GM18505 (cell line): ENCODE measurements around the gene DUSP2.
A peak's percentile ranks its signal among the peaks of the same experiment; 100 is the strongest.

Source experiments
- ATAC-seq: cut with Tn5 transposase; IDR thresholded peaks from one replicate; pipeline ENCODE4 v1.9.1; 2021; ENCODE audit not compliant: unreplicated experiment
- POLR2A ChIP-seq: IDR thresholded peaks from 4 replicates; pipeline ENCODE4 v1.6.1; 2011; ENCODE audit warnings: borderline replicate concordance; ENCODE audit not compliant: insufficient read depth, insufficient read length; ENCODE audit errors: extremely low read depth

DUSP2 gene

GRCh38 chr2:96128456-96128855 lies 16.8 kb downstream of the DUSP2 start:
- no peak for TF ChIP-seq POLR2A
- ATAC-seq, result no peak

DNA sequence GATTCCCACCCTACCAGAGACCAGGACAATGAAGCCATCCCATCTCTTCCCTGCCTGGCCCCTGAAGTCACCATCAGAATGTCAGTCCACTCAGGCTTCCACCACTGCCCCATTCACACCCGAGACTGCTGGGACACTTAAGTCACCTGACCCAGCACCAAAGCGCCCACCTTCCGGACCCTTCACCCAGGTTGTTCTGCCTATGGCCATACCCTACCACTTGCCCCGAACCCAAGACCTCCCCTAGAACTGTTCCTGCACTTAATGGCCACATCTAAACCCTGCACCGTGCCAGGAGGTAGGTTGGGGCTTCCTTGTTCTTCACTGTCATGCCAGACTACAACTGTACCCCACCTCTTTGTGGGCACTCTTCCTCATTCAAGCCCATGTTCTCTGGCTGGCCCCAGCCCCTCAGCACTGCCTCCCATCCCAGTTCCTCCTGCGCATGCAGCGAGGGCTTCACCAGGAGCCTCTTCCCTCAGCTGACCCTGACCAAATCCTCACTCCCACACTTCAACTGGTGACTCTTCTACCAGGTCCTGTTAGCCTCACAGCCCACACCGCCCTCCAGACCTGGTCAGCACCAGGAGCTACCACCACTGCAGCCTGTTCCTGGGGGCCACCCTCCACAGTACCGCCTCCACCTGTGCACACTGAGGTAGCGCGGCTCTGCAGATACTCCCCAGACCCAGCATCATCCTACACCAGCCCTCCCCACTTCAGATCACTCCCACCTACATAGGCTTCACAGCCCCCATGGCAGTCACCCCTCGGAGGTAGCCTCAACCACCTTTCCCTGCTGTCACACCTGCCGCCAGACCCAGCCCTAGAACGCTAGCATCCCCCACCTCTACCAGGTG lies 20.6 kb downstream of the DUSP2 start:
- TF ChIP-seq POLR2A, result no peak

GRCh38 chr2:96123936-96124335 lies 21.3 kb downstream of the DUSP2 start:
- ATAC-seq, result no peak
- TF ChIP-seq POLR2A, result no peak

More for the DNA sequence above, 20.6 kb downstream of the DUSP2 start:
- ATAC-seq, result no peak

- no peak for TF ChIP-seq POLR2A
- ATAC-seq, result no peak
Measured at GRCh38 chr2:96123290-96123689, 21.9 kb downstream of the DUSP2 start.

DNA sequence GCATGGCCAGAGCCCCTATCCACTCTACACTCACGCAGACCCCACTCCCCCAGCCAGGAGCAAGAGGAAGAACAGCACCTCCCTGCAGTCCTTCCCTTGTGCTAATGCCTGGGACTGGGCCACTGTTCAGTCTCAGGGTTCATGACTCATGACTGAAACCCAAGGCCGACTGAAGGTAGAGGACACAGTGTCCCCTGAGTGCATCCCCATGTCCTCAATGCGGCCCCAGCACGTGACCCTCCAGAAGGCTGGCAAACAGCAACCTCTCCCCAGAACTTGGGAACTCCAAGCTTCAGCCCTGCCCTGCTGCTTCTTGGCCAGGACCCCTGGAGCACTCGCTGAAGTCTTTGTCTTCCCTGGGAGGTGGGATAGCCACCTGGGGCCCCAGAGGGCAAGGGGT lies 22.8 kb downstream of the DUSP2 start:
- no peak for ATAC-seq
- no peak for TF ChIP-seq POLR2A

DNA sequence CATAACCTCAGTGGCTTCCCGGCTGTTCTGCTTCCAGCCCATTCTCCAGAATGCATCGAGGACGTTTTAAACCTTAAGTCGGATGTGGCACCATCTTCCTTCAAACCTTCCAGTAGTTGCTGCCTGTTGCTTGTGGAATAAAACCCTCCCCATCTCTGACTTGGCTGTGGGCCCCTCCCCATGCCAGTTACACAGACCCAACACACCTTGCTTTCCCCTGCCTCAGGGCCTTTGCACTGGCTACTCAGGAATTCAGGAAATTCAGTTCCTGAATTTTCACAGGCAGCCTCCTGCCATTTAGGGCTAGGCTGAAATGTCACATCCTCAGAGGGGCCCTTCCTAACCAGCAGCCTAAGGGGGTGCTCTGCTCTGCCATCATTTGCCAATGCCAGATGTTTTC lies 23.8 kb downstream of the DUSP2 start:
- ATAC-seq, result no peak
- TF ChIP-seq POLR2A, result no peak

GRCh38 chr2:96120991-96121390 lies 24.2 kb downstream of the DUSP2 start:
- no peak for TF ChIP-seq POLR2A
- no peak for ATAC-seq

- no peak for TF ChIP-seq POLR2A
- no peak for ATAC-seq
Measured at GRCh38 chr2:96120091-96120720, 25.0 kb downstream of the DUSP2 start.

DNA sequence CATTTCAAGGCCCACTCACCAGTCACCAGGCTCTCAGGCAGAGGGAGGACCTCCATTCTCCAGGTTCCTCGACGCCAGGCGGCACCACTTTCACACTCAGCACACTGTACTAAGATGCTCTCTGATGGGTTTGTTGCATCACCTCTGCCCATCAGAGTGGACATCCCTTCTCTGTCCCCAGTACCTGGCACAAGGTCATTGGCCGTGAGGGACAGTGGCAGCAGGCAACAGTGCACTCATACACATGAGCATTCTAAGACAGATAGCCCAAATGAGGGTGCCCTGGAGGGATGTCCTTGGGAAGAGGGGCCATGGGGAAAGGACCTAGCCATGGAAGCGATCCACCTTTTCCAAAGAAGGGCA lies 25.9 kb downstream of the DUSP2 start:
- no peak for TF ChIP-seq POLR2A
- ATAC-seq, result no peak

GRCh38 chr2:96118698-96119388 lies 26.4 kb downstream of the DUSP2 start:
- ATAC-seq, result no peak
- TF ChIP-seq POLR2A, result no peak

DNA sequence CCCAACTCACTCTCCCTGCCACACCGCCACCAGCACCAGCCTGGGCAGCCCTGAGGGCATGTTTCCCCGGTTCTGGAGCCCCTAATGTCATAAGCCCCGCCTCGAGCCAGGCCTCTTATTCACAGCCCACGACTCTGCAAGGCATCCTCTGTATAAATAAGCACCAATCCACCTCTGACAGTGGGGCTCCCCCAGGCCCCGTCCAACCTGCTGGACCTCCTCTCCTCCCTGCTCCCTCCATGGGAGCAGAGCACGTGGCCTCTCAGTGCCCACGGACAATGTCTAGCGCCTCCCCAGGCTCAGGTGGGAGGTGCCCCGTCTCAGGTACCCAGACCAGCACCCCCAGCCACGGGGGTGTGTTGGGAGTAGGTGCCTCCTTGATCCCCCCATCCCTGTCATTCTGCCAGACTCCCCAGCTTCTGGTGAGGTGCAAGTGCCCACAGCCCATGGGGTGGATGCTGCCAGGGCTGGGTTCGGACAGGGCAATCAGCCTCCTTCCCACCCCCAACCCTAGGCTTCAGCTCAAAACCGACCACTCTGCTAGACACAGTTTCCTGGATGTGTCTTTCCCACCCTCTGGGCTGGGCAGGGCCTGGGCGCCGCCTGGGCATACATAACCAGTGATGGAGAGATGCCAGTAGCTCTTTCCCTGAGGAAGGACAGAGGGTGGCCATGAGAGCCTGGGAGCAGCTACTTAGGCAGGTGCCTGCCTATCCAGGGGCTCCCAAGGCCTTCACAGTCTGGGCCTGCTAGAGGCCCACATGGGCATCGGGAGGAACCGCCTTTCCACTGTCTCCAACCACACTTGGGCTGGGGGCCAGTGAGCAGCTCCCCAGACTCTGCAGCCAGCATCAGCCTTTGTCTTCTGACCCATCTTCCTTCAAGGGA lies 27.3 kb downstream of the DUSP2 start:
- no peak for TF ChIP-seq POLR2A

DNA sequence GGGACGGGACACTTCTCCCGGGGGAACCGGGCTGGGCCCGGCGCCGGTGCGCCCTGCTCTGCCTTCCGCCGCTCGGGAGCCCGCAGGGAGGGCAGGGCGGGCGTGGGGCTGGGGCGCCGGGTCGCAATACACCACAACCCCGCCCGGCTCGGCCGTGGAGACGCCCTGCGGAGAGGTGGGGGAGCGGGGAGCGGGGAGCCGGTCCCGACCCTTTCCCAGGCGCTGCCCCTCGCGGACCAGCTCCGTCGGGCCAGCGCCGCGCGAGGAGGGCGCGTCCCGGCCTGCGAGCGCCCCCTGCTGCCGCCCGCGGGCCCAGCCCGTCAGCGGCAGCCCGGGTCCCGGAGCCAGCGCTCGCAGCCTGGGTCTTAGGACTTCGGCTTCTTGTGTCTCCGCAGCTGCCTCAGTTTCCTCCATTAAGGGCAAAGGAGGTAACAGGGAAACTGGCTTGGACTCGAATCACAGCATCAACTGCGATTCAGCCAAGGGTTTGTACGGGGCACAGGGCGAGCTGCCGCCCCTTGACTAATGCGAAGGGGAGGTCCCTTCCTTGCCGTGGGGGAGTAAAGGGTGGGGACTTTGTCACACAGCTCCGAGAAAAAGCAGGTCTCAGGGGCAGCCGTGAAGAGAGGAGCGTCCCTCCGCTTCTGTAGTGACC lies 28.2 kb downstream of the DUSP2 start:
- TF ChIP-seq POLR2A, result no peak
- peak; percentile 70 for ATAC-seq

More for the DNA sequence above, 27.3 kb downstream of the DUSP2 start:
- ATAC-seq, result no peak

GRCh38 chr2:96116424-96116878 lies 28.8 kb downstream of the DUSP2 start, which contains the start of gene ADRA2B:
Gene ADRA2B (minus strand): TSS chr2:96116571. CDS start chr2:96116149, 422 bp downstream.
- no peak for TF ChIP-seq POLR2A
- peak; percentile 49 for ATAC-seq
